H1 (cell line): ENCODE results near the gene PRR5L. TPM values are rescaled to one million over a fixed set of nuclear protein-coding genes. Genes with fewer than 3 reads are reported as not detected.

ENCODE experiments used
- CTCF ChIA-PET: fragments of 300-600 bp; sonication (Branson Sonifier 250); formaldehyde crosslinking; loops from one replicate; lab custom pipeline; 2021; ENCODE audit not compliant: partially characterized antibody; lab: Charles Lee
- POLR2A ChIA-PET: fragments of 300-600 bp; sonication (Branson Sonifier 250); formaldehyde crosslinking; loops from one replicate; lab custom pipeline; 2021; ENCODE audit warnings: inconsistent platforms; ENCODE audit not compliant: partially characterized antibody; lab: Charles Lee
- DNase-seq, 2 experiments: peaks; one replicate each; pipeline versions ENCODE4 v3.0.0 to v3.0.0-alpha.2; 2010 to 2022; ENCODE audit warnings: low spot score in 2 of 2, low read depth in 1 of 2, mixed read lengths in 1 of 2
- FAIRE-seq: peaks from 2 replicates; lab custom pipeline; 2011; peaks lifted over from hg19 to GRCh38; lab: Jason Lieb, UNC
- H2AFZ ChIP-seq: 2 replicates; pipeline ENCODE4 v1.8.1; 2012; ENCODE audit warnings: low read length, inconsistent platforms
- H2AK5ac ChIP-seq: 2 replicates; pipeline ENCODE4 v1.6.1; 2013; ENCODE audit warnings: low read depth, low read length
- H2BK120ac ChIP-seq: replicated peaks from 2 replicates; pipeline ENCODE3; 2013; ENCODE audit warnings: low read depth, low read length, inconsistent platforms
- H2BK12ac ChIP-seq: 2 replicates; pipeline ENCODE4 v1.6.1; 2013; ENCODE audit warnings: low read depth, low read length
- H2BK15ac ChIP-seq: 2 replicates; pipeline ENCODE4 v1.6.1; 2013; ENCODE audit warnings: low read length
- H2BK20ac ChIP-seq: 2 replicates; pipeline ENCODE4 v1.6.1; 2013; ENCODE audit warnings: low read length
- H2BK5ac ChIP-seq: 2 replicates; pipeline ENCODE4 v1.6.1; 2013; ENCODE audit warnings: low read depth, low read length
- H3K14ac ChIP-seq: 2 replicates; pipeline ENCODE4 v1.6.1; 2013; ENCODE audit warnings: inconsistent platforms; ENCODE audit not compliant: insufficient read length
- H3K18ac ChIP-seq: 2 replicates; pipeline ENCODE4 v1.6.1; 2013; ENCODE audit warnings: low read length; ENCODE audit errors: extremely low read depth
- H3K23ac ChIP-seq: 2 replicates; pipeline ENCODE4 v1.6.1; 2013; ENCODE audit warnings: inconsistent platforms; ENCODE audit not compliant: insufficient read length
- H3K23me2 ChIP-seq: 2 replicates; pipeline ENCODE4 v1.6.1; 2013; ENCODE audit warnings: low read depth, low read length
- H3K27ac ChIP-seq: 2 replicates; pipeline ENCODE4 v1.6.1; 2011; ENCODE audit warnings: low read depth, low read length, inconsistent platforms
- H3K27me3 ChIP-seq, 4 experiments: replicated peaks in 1 of 4; 1 replicate in 1 of 4; 2 replicates in 3 of 4; pipeline versions ENCODE4 v1.6.1 to v1.8.1; 2011 to 2013; ENCODE audit warnings: low read length in 3 of 4, mild to moderate bottlenecking in 3 of 4, inconsistent platforms in 2 of 4, mixed read lengths in 2 of 4, moderate library complexity in 1 of 4; ENCODE audit not compliant: control insufficient read depth in 3 of 4, insufficient read depth in 3 of 4; ENCODE audit errors: extremely low read depth in 1 of 4
- H3K36me3 ChIP-seq, 4 experiments: 2 replicates each; pipeline versions ENCODE4 v1.6.1 to v1.8.1; 2011 to 2013; ENCODE audit warnings: mild to moderate bottlenecking in 4 of 4, low read length in 3 of 4, moderate library complexity in 2 of 4, control low read depth in 1 of 4, inconsistent platforms in 1 of 4; ENCODE audit not compliant: insufficient read depth in 4 of 4, control insufficient read depth in 2 of 4
- H3K4ac ChIP-seq: replicated peaks from 2 replicates; pipeline ENCODE3; 2013; ENCODE audit warnings: low read length, low read depth, mixed read lengths, inconsistent platforms; ENCODE audit not compliant: insufficient read length
- H3K4me1 ChIP-seq, 4 experiments: replicated peaks in 1 of 4; 1 replicate in 1 of 4; 2 replicates in 3 of 4; pipeline versions ENCODE4 v1.6.1 to v1.8.1; 2011 to 2013; ENCODE audit warnings: low read length in 3 of 4, inconsistent platforms in 2 of 4, mixed read lengths in 1 of 4; ENCODE audit not compliant: insufficient read depth in 4 of 4, control insufficient read depth in 3 of 4
- H3K4me2 ChIP-seq, 2 experiments: 2 replicates each; pipeline versions ENCODE4 v1.6.1 to v1.8.1; 2011 to 2013; ENCODE audit warnings: low read depth in 2 of 2, low read length in 2 of 2, control low read depth in 1 of 2, inconsistent platforms in 1 of 2, mild to moderate bottlenecking in 1 of 2; ENCODE audit not compliant: insufficient read depth in 1 of 2
- H3K4me3 ChIP-seq, 4 experiments: fragments of 200-600, 300-600 bp in 1 of 4; sonication (generic), shearing (Covaris generic), sonication (Bioruptor Twin) in 1 of 4; 2 replicates each; pipeline versions ENCODE4 v1.5.1 to v1.8.1; 2011 to 2016; ENCODE audit warnings: low read length in 4 of 4, low read depth in 3 of 4, control low read depth in 2 of 4, inconsistent platforms in 2 of 4, mild to moderate bottlenecking in 2 of 4, mixed read lengths in 1 of 4, moderate library complexity in 1 of 4; ENCODE audit not compliant: insufficient read depth in 2 of 4; ENCODE audit errors: extremely low read depth in 1 of 4
- H3K56ac ChIP-seq: replicated peaks from 2 replicates; pipeline ENCODE3; 2013; ENCODE audit warnings: low read depth, mild to moderate bottlenecking, mixed read lengths, low read length, inconsistent platforms; ENCODE audit not compliant: insufficient read length
- H3K79me1 ChIP-seq: 2 replicates; pipeline ENCODE4 v1.6.1; 2013; ENCODE audit warnings: low read depth, low read length, control low read depth
- H3K79me2 ChIP-seq, 2 experiments: 2 replicates each; pipeline versions ENCODE4 v1.6.1 to v1.8.1; 2012 to 2013; ENCODE audit warnings: low read length in 2 of 2, mild to moderate bottlenecking in 2 of 2, inconsistent platforms in 1 of 2; ENCODE audit not compliant: insufficient read depth in 2 of 2, control insufficient read depth in 1 of 2
- H3K9ac ChIP-seq, 4 experiments: replicated peaks in 1 of 4; 1 replicate in 1 of 4; 2 replicates in 3 of 4; pipeline versions ENCODE4 v1.6.1 to v1.8.1; 2011 to 2013; ENCODE audit warnings: low read depth in 3 of 4, low read length in 3 of 4, control low read depth in 2 of 4, mild to moderate bottlenecking in 2 of 4, moderate library complexity in 2 of 4, inconsistent platforms in 1 of 4; ENCODE audit errors: extremely low read depth in 1 of 4
- H3K9me3 ChIP-seq, 2 experiments: 2 replicates each; pipeline versions ENCODE4 v1.6.1 to v1.8.1; 2012 to 2013; ENCODE audit warnings: mild to moderate bottlenecking in 2 of 2, moderate library complexity in 2 of 2, control low read depth in 1 of 2, inconsistent platforms in 1 of 2, low read depth in 1 of 2, low read length in 1 of 2, mixed read lengths in 1 of 2; ENCODE audit not compliant: insufficient read depth in 2 of 2
- H4K20me1 ChIP-seq, 2 experiments: replicated peaks in 1 of 2; 2 replicates each; pipeline versions ENCODE3 to v1.8.1; 2011 to 2013; ENCODE audit warnings: inconsistent platforms in 2 of 2, low read length in 2 of 2, mild to moderate bottlenecking in 1 of 2; ENCODE audit not compliant: insufficient read depth in 2 of 2, control insufficient read depth in 1 of 2
- H4K5ac ChIP-seq: 2 replicates; pipeline ENCODE4 v1.6.1; 2013; ENCODE audit warnings: low read length, low read depth, mixed read lengths, inconsistent platforms; ENCODE audit not compliant: insufficient read length
- H4K8ac ChIP-seq: 2 replicates; pipeline ENCODE4 v1.8.0; 2013; ENCODE audit warnings: mild to moderate bottlenecking, moderate library complexity, low read length, inconsistent platforms; ENCODE audit not compliant: insufficient read depth; ENCODE audit errors: extremely low read depth
- H4K91ac ChIP-seq: replicated peaks from 2 replicates; pipeline ENCODE3; 2013; ENCODE audit warnings: low read length, mixed read lengths, inconsistent platforms; ENCODE audit not compliant: insufficient read length
- BACH1 ChIP-seq: IDR thresholded peaks from 2 replicates; pipeline ENCODE4 v1.6.1; 2012; ENCODE audit warnings: low read length, improper control_type of control experiment
- SP4 ChIP-seq: IDR thresholded peaks from 2 replicates; pipeline ENCODE4 v1.6.1; 2012; ENCODE audit warnings: low read length, inconsistent platforms
- WGBS, 2 experiments: shearing (Covaris generic) in 1 of 2; methylation state at CpG; one replicate each; pipeline versions ENCODE4 v1.1.6 to v1.1.7; 2013 to 2015; ENCODE audit warnings: low lambda C conversion rate in 2 of 2, mixed read lengths in 2 of 2, inconsistent platforms in 1 of 2, low coverage in 1 of 2, missing lambda C conversion rate in 1 of 2; ENCODE audit not compliant: insufficient replicate concordance in 2 of 2, insufficient coverage in 1 of 2, insufficient read length in 1 of 2; ENCODE audit errors: extremely low coverage in 1 of 2, missing lambda C conversion rate in 1 of 2; 5-methylcytosine and 5-hydroxymethylcytosine counted together
- polyA plus RNA-seq, 7 experiments: library from polyadenylated mRNA; depleted of rRNA in 3 of 7; stranded (reverse) in 5 of 7; unstranded in 2 of 7; fragments of >200 nt in 5 of 7; fragments of 200-250 nt in 2 of 7; gene quantifications; 1 replicate in 5 of 7; 2 replicates in 1 of 7; 4 replicates in 1 of 7; pipeline versions ENCODE4 v1.2.1 to v1.2.3, GENCODE V29; 2011 to 2013; ENCODE audit warnings: missing spikeins in 2 of 7, mixed read lengths in 2 of 7
- total RNA-seq: library from RNA; stranded (reverse); fragmentation: NEBNext Ultra II Directional; extraction: Animal tissue kit (Norgen Biotek cat#: 25700); gene quantifications from 2 replicates; pipeline ENCODE4 v1.2.1, GENCODE V29; 2021

PRR5L gene
- total and polyA plus RNA-seq, 2 of the 8 experiments (the other 6 are each of a cell fraction or from before 2014, with no cell fraction given) = 6.6 to 10.1 TPM

DNA sequence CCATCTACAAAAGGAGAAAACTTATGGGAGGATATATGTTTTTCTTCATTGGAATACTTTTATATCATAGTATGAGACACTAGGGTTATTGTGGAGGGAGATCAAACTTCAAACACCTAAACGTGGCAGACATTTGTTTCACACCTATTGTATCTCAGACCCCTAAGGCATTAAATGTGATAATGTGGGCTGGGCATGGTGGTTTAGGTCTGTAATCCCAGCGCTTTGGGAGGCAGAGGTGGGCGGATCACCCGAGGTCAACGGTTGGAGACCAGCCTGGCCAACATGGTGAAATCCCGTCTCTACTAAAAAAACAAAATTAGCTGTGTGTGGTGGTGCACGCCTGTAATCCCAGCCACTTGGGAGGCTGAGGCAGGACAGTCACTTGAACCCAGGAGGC is 75.5 kb downstream of the PRR5L start:
- Histone ChIP-seq H2AFZ (no peak overlapping the region), H3K18ac (no peak overlapping the region), H3K23ac (no peak overlapping the region), H3K27me3 (peaks cover 0 to 7% (median 3%) of the 10 kb centered on the region in 4 experiments; a peak in 5 of 7 replicates), H4K20me1 (no peaks in the 10 kb centered on the region), H4K5ac (no peak overlapping the region), H4K8ac (no peak overlapping the region; the same call in 1 of the 2 replicates), H3K36me3 (no peaks in the 10 kb centered on the region), H3K4me1 (no peaks in the 10 kb centered on the region), H3K23me2 (peaks cover 5% of the 10 kb centered on the region; the same call in 1 of the 2 replicates), H2AK5ac (no peak overlapping the region), H4K91ac (no peak overlapping the region), H2BK15ac (no peak overlapping the region), H2BK120ac (no peak overlapping the region), H2BK12ac (no peak overlapping the region), H3K14ac (no peak overlapping the region), H2BK5ac (no peak overlapping the region), H3K27ac (no peak overlapping the region), H3K79me1 (no peaks in the 10 kb centered on the region), H2BK20ac (no peak overlapping the region), H3K56ac (no peak overlapping the region), H3K9me3 (no peaks in the 10 kb centered on the region), H3K79me2 (no peaks in the 10 kb centered on the region), H3K4ac (no peak overlapping the region), H3K4me3 (no peak overlapping the region), H3K4me2 (no peak overlapping the region), H3K9ac (no peak overlapping the region)
- POLR2A ChIA-PET = interaction anchor here (0.6 kb wide), 1 partner anchor 20 kb away, joined by 3 read pairs; no protein-coding TSS in a partner anchor
- no peak for DNase-seq
- CTCF ChIA-PET = no interaction called here
- TF ChIP-seq BACH1 (no peak), SP4 (no peak)
- FAIRE-seq = no peak
- 92% methylated on average over 7 of the region's 7 CpGs; no CpG with 5 or more reads in 1 of the 2 experiments for WGBS, 2 experiments
